ENCODE results near the gene RNH1.

RNH1 gene

GRCh38 chr11:454801-455565 lies 52.1 kb downstream of the RNH1 start:
- DNase-seq = no peak

GRCh38 chr11:454043-454442 lies 53.0 kb downstream of the RNH1 start:
- no peak for DNase-seq

GRCh38 chr11:453564-453963 lies 53.5 kb downstream of the RNH1 start:
- no peak for DNase-seq

GRCh38 chr11:452916-453527 lies 54.0 kb downstream of the RNH1 start:
- DNase-seq = no peak

- DNase-seq = no peak
Observed at GRCh38 chr11:452203-452744, 54.8 kb downstream of the RNH1 start.

GRCh38 chr11:451738-452137 lies 55.3 kb downstream of the RNH1 start:
- no peak for DNase-seq

- DNase-seq = peak; percentile 72
Observed at GRCh38 chr11:450809-451451, 56.1 kb downstream of the RNH1 start.

GRCh38 chr11:449889-450808 lies 56.9 kb downstream of the RNH1 start, which contains the start of gene PTDSS2:
TSS of gene PTDSS2 (plus strand) at chr11:450279. CDS start at chr11:450456, 177 bp downstream.
- peak; percentile 94 for DNase-seq

- DNase-seq = peak; percentile 92
Observed at GRCh38 chr11:447923-448731, 58.9 kb downstream of the RNH1 start.

GRCh38 chr11:446891-447290 lies 60.2 kb downstream of the RNH1 start:
- DNase-seq = no peak

- DNase-seq = no peak
Observed at GRCh38 chr11:445765-446588, 61.1 kb downstream of the RNH1 start.
